Testis (tissue), 2 donors: Measurements from ENCODE around the gene KCNF1.

Source experiments
- CTCF ChIP-seq, 3 experiments: fragments of 450-650 bp in 2 of 3; fragments of 200-600 bp in 1 of 3; sonication (generic) in 1 of 3; IDR thresholded peaks; one replicate each; pipeline ENCODE4 v1.5.1; 2016 to 2019; ENCODE audit warnings: antibody characterized with exemption in 3 of 3, mild to moderate bottlenecking in 2 of 3, moderate library complexity in 1 of 3
- POLR2A ChIP-seq: fragments of 450-650 bp; IDR thresholded peaks from one replicate; pipeline ENCODE4 v1.6.1; 2017; ENCODE audit warnings: antibody characterized with exemption, mild to moderate bottlenecking, moderate library complexity

- no peak for TF ChIP-seq POLR2A
- TF ChIP-seq CTCF (IDR thresholded peaks at IDR 0.05) = no peak
Measured at GRCh38 chr2:10879159-10879558, 32.6 kb upstream of the KCNF1 start.
